AG09319 (cell line): ENCODE results near the gene MAP2.
"Not testable (repeated sequence)": the region's sequence is repeated elsewhere in the genome, so short reads cannot be mapped to it uniquely, and the experiment has no call there.

Experiments used
- DNase-seq: peaks from one replicate; pipeline ENCODE4 v3.0.0-alpha.2; 2010; ENCODE audit warnings: low read depth; ENCODE audit errors: extremely low read depth
- TF ChIP-seq, protein P1 (sequence below): IDR thresholded peaks from 2 replicates; pipeline ENCODE4 v1.5.1; 2011; ENCODE audit warnings: low read depth, mild to moderate bottlenecking, inconsistent platforms, low read length, moderate library complexity

Gene MAP2

DNA sequence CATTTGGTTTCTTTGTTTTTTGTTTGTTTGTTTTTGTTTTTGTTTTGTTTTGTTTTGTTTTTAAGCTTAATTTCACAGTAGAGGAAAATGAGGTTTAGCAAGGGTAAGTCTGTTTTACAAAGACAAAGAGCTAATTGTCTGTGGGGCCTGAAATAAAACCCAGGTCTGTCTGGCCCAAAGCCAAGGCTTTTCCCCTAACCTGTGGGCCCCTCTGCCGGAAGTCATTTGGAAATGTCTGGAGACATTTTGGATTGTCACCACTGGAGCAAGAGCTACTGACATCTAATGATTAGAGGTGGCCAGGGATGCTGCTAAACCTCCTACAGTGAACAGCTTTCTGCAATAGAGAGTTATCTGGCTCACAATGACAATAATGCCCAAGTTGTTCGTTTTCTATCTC, 167.2 kb downstream of the MAP2 start:
- TF ChIP-seq, protein P1, sequence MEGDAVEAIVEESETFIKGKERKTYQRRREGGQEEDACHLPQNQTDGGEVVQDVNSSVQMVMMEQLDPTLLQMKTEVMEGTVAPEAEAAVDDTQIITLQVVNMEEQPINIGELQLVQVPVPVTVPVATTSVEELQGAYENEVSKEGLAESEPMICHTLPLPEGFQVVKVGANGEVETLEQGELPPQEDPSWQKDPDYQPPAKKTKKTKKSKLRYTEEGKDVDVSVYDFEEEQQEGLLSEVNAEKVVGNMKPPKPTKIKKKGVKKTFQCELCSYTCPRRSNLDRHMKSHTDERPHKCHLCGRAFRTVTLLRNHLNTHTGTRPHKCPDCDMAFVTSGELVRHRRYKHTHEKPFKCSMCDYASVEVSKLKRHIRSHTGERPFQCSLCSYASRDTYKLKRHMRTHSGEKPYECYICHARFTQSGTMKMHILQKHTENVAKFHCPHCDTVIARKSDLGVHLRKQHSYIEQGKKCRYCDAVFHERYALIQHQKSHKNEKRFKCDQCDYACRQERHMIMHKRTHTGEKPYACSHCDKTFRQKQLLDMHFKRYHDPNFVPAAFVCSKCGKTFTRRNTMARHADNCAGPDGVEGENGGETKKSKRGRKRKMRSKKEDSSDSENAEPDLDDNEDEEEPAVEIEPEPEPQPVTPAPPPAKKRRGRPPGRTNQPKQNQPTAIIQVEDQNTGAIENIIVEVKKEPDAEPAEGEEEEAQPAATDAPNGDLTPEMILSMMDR: no peak
- no peak for DNase-seq

DNA sequence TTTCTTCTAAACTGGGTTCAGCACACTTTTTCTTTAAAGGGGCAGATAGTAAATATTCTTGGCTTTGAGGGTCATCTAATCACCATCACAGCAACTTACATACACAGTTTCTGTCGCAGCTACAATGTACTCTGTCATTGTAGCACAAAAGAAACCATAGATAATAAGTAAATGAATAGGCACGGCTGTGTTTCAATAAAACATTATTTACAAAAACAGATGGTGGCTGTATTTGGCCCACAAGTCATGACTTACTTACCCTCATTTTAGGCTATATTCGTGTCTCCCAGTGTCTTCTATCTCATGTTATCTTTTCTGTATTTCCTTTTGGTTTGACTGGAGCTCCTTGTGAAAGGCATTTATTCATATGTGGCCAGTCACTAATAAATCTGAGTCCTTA, 168.3 kb downstream of the MAP2 start:
- no peak for DNase-seq

DNA sequence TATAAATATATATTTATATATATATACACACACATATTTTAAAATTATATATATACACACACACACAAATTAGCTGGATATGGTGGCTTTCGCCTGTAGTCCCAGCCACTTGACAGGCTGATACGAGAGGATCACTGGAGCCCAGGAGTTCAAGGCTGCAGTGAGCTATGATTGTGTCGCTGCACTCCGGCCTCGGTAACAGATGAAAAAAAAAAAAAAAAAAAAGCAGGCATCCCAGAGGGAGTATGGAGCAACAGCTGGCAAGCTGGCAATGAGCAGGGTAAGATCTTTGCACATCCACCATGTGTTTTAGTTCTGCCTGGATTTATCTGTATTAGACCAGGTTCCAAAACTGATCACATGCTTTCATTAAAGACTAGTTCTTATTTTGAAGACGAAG, 170.1 kb downstream of the MAP2 start:
- TF ChIP-seq, protein P1: no peak
- DNase-seq: no peak

More for the DNA sequence above, 168.3 kb downstream of the MAP2 start:
- TF ChIP-seq, protein P1: no peak

DNA sequence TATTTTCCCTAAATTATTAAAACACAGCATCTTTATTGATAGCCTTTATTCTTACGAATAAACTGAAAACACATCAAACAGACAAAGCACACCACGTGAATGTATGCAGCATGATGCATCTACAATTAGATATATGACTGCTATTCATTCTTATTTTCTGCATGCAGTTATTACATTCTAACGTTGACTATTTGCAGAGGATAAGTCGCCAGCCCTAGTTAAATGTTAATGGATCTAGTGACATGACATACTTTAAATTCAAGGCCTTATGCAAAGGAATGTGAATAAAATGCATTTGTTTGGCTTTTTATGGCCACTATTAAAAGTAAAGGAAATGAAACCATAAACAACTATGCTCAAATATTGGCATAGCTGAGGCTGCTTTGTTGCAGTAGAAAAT, 172.4 kb downstream of the MAP2 start:
- TF ChIP-seq, protein P1: no peak
- DNase-seq: no peak

DNA sequence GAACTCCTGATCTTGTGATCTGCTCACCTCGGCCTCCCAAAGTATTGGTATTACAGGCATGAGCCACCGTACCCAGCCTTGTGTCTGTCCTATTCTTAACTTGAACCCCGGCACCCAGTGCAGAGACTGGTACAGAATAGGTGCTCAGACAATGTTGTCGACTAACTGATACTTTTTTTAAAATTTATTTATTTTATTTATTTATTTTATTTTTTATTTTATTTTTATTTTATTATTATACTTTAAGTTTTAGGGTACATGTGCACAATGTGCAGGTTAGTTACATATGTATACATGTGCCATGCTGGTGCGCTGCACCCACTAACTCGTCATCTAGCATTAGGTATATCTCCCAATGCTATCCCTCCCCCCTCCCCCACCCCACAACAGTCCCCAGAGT, 174.4 kb downstream of the MAP2 start:
- DNase-seq: not testable (repeated sequence)

DNA sequence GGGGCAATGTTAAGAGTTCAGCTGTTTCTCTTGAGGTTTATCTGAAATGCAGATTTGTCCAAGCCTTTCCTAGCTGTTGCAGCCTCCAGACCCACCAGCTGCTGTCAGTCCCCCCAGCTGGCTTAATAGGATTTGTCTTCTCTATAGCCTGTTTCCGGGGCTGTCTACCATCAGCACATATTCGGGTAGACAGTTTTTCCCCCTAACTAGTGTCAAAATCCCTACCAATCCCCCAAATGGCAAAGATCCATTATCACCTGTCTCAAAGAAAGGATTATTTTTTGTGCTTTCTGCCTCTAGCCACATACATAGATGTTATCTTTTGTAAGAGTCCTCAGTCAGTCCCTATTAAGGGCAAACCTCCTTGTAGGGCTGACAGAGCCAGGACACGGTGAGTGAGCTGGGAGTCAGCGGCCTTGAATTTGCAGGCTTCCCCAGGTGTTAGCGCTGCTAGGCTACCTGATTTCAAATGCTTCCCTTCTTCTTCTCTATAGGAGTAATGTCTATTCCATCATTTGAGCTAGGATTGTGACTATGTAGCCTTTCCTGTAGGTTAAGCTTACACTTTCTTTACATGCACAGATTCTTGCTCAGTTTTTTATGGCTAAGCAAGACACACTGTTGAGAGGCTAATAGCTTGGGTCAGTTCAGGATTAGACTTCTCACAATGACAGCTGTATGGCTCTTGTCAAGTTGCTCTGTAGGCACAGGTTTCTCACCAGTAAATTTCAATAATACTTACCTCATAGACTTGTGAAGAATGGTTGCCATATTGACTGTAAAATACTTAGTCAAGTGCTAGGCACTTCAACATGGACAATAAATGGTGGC, 176.7 kb downstream of the MAP2 start:
- no peak for DNase-seq
- TF ChIP-seq, protein P1: no peak

DNA sequence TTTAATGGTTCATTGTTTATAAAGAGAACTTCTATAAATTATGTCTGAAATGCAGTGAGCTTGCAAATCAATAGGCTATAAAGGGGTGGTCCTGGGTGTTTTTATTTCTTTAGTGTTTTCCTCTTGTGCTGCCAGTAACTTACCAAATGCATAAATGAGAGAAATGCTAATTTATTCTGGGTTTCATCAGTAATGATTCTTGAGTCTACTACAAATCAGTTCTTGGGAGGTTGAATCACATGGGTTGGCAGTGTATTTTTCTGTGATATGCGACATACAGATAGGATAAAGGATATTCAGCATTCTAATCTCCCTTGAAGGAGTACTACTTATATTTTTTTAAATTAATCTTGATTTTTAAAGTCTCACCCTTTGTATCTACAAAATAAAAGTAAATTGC, 177.7 kb downstream of the MAP2 start:
- DNase-seq: no peak
- TF ChIP-seq, protein P1: no peak

DNA sequence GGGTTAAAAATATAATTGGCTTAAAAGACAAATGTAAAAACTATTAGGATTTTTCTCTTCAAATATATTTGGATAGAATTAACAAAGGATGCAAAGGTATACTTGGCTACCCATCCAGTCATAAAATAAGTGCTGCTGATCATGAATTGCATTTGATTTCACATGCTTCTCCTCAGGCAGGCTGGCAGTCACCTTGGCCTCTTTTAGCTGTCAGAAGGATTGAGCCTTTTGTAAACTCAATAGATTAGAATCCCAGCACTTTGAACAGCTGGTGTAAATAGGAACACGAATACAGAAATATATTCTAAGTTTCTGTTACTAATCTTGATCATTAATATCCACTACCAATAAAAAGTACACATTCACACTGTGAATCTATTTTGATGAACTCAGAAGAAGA, 178.4 kb downstream of the MAP2 start:
- TF ChIP-seq, protein P1: no peak
- DNase-seq: no peak
